22Rv1 (cell line): Measurements from ENCODE around the gene RAMP1.

Source experiments
- ZFX ChIP-seq: fragments of 450-650 bp; IDR thresholded peaks from 2 replicates; pipeline ENCODE4 v1.6.1; 2017; ENCODE audit warnings: antibody characterized with exemption, borderline replicate concordance
- TF ChIP-seq, protein P1 (sequence below): fragments of 450-650 bp; IDR thresholded peaks from 2 replicates; pipeline ENCODE4 v1.5.1; 2017; ENCODE audit warnings: mild to moderate bottlenecking

DNA sequence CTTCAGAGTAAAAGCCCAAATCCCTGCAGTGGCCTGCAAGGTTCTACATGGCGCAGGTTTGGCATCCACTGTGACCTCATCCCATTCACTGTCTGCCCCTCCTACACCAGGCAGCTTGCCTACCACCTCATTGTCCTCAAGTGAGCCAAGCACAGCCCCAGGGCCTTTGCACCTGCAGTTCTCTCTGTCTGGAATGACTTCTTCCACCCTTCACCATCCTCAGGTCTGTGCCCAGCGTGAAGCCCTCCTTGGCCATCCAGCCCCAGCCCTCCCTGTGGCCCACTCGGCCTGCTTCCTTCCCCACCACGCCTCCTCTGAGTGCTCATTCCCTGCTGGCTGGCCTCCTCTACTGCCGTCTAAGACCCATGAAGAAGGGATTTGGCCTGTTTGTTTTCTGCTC, 74.8 kb downstream of the RAMP1 start:
- TF ChIP-seq, protein P1, sequence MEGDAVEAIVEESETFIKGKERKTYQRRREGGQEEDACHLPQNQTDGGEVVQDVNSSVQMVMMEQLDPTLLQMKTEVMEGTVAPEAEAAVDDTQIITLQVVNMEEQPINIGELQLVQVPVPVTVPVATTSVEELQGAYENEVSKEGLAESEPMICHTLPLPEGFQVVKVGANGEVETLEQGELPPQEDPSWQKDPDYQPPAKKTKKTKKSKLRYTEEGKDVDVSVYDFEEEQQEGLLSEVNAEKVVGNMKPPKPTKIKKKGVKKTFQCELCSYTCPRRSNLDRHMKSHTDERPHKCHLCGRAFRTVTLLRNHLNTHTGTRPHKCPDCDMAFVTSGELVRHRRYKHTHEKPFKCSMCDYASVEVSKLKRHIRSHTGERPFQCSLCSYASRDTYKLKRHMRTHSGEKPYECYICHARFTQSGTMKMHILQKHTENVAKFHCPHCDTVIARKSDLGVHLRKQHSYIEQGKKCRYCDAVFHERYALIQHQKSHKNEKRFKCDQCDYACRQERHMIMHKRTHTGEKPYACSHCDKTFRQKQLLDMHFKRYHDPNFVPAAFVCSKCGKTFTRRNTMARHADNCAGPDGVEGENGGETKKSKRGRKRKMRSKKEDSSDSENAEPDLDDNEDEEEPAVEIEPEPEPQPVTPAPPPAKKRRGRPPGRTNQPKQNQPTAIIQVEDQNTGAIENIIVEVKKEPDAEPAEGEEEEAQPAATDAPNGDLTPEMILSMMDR = no peak
- TF ChIP-seq ZFX = no peak
